Keratinocyte (primary cell): ENCODE data around the gene CIDEB. TPM values are rescaled to one million over a fixed set of nuclear protein-coding genes. Genes with fewer than 3 reads are reported as not detected.

ENCODE experiments used
- DNase-seq: peaks from one replicate; pipeline ENCODE4 v3.0.0-alpha.2; 2011; ENCODE audit warnings: low read depth, missing footprints, low spot score
- FAIRE-seq: peaks from 2 replicates; lab custom pipeline; 2011; peaks lifted over from hg19 to GRCh38; lab: Jason Lieb, UNC
- H2AFZ ChIP-seq: 2 replicates; pipeline ENCODE4 v1.6.0; 2012; ENCODE audit warnings: low read length, control low read depth, inconsistent platforms; ENCODE audit not compliant: control insufficient read depth
- H3K27ac ChIP-seq: 2 replicates; pipeline ENCODE4 v1.5.1; 2011; ENCODE audit warnings: low read length; ENCODE audit not compliant: control insufficient read depth, insufficient read depth
- H3K27me3 ChIP-seq: 3 replicates; pipeline ENCODE4 v1.6.0; 2011; ENCODE audit warnings: low read length; ENCODE audit not compliant: control insufficient read depth, insufficient read depth; ENCODE audit errors: extremely low read depth
- H3K36me3 ChIP-seq, 2 experiments: 2 replicates in 1 of 2; 3 replicates in 1 of 2; pipeline ENCODE4 v1.5.1; 2011; ENCODE audit warnings: low read length in 2 of 2, mild to moderate bottlenecking in 1 of 2; ENCODE audit not compliant: control insufficient read depth in 2 of 2, insufficient read depth in 2 of 2; ENCODE audit errors: extremely low read depth in 1 of 2
- H3K4me1 ChIP-seq: 3 replicates; pipeline ENCODE4 v1.5.1; 2011; ENCODE audit warnings: low read length; ENCODE audit not compliant: control insufficient read depth, insufficient read depth; ENCODE audit errors: extremely low read depth
- H3K4me2 ChIP-seq: 3 replicates; pipeline ENCODE4 v1.6.0; 2011; ENCODE audit warnings: low read depth, low read length; ENCODE audit not compliant: control insufficient read depth, insufficient read depth; ENCODE audit errors: extremely low read depth
- H3K4me3 ChIP-seq, 3 experiments: fragments of 200-600 bp in 1 of 3; sonication (generic) in 1 of 3; 2 replicates in 2 of 3; 3 replicates in 1 of 3; pipeline ENCODE4 v1.5.1; 2011 to 2016; ENCODE audit warnings: low read length in 3 of 3, mild to moderate bottlenecking in 3 of 3, control low read depth in 2 of 3, inconsistent platforms in 1 of 3, low read depth in 1 of 3, mixed read lengths in 1 of 3, mixed run types in 1 of 3, moderate library complexity in 1 of 3; ENCODE audit not compliant: control insufficient read depth in 2 of 3, insufficient read depth in 2 of 3; ENCODE audit errors: extremely low read depth in 1 of 3
- H3K79me2 ChIP-seq: 2 replicates; pipeline ENCODE4 v1.6.0; 2012; ENCODE audit warnings: low read length; ENCODE audit not compliant: control insufficient read depth, insufficient read depth
- H3K9ac ChIP-seq: 3 replicates; pipeline ENCODE4 v1.6.0; 2011; ENCODE audit warnings: low read length; ENCODE audit not compliant: control insufficient read depth, insufficient read depth; ENCODE audit errors: extremely low read depth
- H3K9me1 ChIP-seq: 3 replicates; pipeline ENCODE4 v1.6.0; 2011; ENCODE audit warnings: low read length; ENCODE audit not compliant: control insufficient read depth, insufficient read depth; ENCODE audit errors: extremely low read depth
- H3K9me3 ChIP-seq: 2 replicates; pipeline ENCODE4 v1.5.1; 2012; ENCODE audit warnings: low read depth, low read length; ENCODE audit not compliant: control insufficient read depth
- H4K20me1 ChIP-seq: 3 replicates; pipeline ENCODE4 v1.6.0; 2011; ENCODE audit warnings: low read length; ENCODE audit not compliant: control insufficient read depth, insufficient read depth; ENCODE audit errors: extremely low read depth
- EZH2 ChIP-seq: IDR thresholded peaks from one replicate; pipeline ENCODE4 v1.6.1; 2012; ENCODE audit warnings: inconsistent platforms, mild to moderate bottlenecking, low read length, moderate library complexity
- dilution Hi-C: fragments of 300-500 bp; cut with MboI; formaldehyde crosslinking; loops from one replicate; pipeline ENCODE4 v1.7.0; 2020; ENCODE audit warnings: low sequenced_read_pairs; ENCODE audit not compliant: extremely low pct_ligation_motif_present
- polyA plus RNA-seq, 5 experiments: library from polyadenylated mRNA; depleted of rRNA in 3 of 5; stranded (reverse) in 3 of 5; stranded (forward) in 1 of 5; unstranded in 1 of 5; fragments of >200 nt; gene quantifications; 1 replicate in 1 of 5; 2 replicates in 3 of 5; 3 replicates in 1 of 5; pipeline versions ENCODE4 v1.2.1 to v1.2.3, GENCODE V29; 2011 to 2012; ENCODE audit warnings: missing spikeins in 2 of 5, low read depth in 1 of 5, low replicate concordance in 1 of 5
- TF ChIP-seq, protein P1 (sequence below), 3 experiments: IDR thresholded peaks in 1 of 3; conservative IDR thresholded peaks in 1 of 3; optimal IDR thresholded peaks in 1 of 3; 2 replicates in 2 of 3; 3 replicates in 1 of 3; pipeline versions ENCODE3 to v1.5.1; 2011; ENCODE audit warnings: low read length in 3 of 3, mild to moderate bottlenecking in 3 of 3, moderate library complexity in 2 of 3, control low read depth in 1 of 3, inconsistent platforms in 1 of 3; ENCODE audit not compliant: insufficient read depth in 2 of 3; ENCODE audit errors: extremely low read depth in 1 of 3

CIDEB gene
- polyA plus RNA-seq, 1 donor (not counting 4 experiments of a cell fraction or from before 2014, with no cell fraction given) = 3.7 TPM

DNA sequence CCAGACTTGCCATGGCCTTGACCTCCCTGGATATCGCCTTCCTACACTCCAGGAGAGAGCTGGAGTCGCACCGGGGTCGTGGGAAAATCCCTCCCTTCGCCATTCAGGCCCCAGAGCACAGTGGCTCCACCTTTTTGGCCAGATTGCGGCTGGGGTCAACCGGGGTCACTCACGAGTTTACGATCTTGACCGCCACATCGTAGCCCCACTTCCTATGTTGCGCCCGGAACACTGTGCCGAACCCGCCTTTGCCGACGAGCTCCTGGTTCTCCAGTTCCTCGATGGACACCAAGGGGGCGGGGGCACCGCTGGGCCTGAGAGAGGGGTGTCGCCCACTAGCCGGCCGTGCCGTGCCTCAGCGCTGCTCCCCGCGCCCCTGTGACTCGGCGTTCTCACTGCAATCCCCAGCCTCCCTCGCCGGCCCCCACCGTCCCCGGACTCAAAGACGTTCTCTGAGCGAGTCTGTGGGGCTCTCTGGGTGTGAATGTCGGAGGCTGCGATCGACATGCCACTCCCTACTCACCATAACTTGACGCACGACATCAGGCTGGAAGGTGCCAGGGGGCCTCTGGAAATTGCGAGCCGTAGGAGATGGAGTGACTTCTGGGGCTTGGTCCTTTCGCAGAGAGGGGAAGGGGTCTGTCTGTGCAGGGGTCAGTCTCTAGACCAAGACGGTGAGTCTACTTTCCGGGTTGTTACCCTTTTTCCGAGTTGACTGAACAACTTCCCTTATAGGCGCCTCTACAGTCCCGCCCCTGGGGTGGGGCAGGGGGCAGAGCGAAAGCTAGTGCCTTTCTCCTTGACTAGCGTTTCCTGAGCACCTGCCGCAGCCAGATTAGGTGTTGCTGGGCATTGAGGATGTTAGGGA, 31.7 kb upstream of the CIDEB start, which contains the start of gene RIPK3:
Gene RIPK3, minus strand, starts transcription at position 708 of the 868 bp plus-strand sequence. Its CDS starts 165 bp downstream, at position 543.
- peak within 1 kb of the TSS; percentile 98 for H2AFZ ChIP-seq
- H3K9ac ChIP-seq = peak within 1 kb of the TSS; percentile 64
- dilution Hi-C loops = no loop called here
- peaks cover 0 to 2% of the 10 kb centered on the region in 2 experiments for H3K36me3 ChIP-seq
- no peaks in the 10 kb centered on the region for H3K9me1 ChIP-seq
- no peak within 1 kb of the TSS for H3K27ac ChIP-seq
- no peaks in the 10 kb centered on the region for H4K20me1 ChIP-seq
- peaks cover 10% of the 10 kb centered on the region for H3K4me1 ChIP-seq
- FAIRE-seq (peak; percentile 85), DNase-seq (no peak)
- peaks cover 12% of the 10 kb centered on the region for H3K27me3 ChIP-seq
- H3K4me3 ChIP-seq = peak within 1 kb of the TSS; percentile 53 to 86 (median 78)
- peak within 1 kb of the TSS; percentile 97 for H3K4me2 ChIP-seq
- TF ChIP-seq, protein P1, sequence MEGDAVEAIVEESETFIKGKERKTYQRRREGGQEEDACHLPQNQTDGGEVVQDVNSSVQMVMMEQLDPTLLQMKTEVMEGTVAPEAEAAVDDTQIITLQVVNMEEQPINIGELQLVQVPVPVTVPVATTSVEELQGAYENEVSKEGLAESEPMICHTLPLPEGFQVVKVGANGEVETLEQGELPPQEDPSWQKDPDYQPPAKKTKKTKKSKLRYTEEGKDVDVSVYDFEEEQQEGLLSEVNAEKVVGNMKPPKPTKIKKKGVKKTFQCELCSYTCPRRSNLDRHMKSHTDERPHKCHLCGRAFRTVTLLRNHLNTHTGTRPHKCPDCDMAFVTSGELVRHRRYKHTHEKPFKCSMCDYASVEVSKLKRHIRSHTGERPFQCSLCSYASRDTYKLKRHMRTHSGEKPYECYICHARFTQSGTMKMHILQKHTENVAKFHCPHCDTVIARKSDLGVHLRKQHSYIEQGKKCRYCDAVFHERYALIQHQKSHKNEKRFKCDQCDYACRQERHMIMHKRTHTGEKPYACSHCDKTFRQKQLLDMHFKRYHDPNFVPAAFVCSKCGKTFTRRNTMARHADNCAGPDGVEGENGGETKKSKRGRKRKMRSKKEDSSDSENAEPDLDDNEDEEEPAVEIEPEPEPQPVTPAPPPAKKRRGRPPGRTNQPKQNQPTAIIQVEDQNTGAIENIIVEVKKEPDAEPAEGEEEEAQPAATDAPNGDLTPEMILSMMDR (optimal IDR thresholded peaks at IDR 0.05 in 1 of 3, IDR thresholded peaks at IDR 0.05 in 1 of 3, conservative IDR thresholded peaks at IDR 0.05 in 1 of 3; ENCODE audit: extremely low read depth in 1 of 3, insufficient read depth in 2 of 3, low read length in 3 of 3) = no peak
- no peak for TF ChIP-seq EZH2
- no peaks in the 10 kb centered on the region for H3K9me3 ChIP-seq
- no peaks in the 10 kb centered on the region for H3K79me2 ChIP-seq

DNA sequence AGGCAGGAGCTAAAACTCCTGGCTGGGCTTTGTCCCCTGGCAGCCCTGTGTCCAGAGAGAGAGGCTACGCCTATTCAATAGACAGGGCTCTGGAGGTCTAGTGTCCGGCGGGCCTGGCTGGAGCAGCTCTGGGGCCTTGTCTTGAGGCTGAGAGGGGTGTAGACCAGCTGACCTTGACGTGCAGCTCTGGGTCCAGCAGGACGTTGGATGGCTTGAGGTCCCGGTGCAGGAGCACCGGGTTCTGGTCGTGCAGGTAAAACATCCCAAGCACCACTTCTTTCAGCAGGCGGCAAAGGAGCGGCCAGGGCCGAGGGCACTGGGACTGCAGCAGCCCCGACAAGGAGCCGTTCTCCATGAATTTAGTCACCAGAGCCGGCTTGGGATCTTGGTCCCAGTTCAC, 31.1 kb upstream of the CIDEB start:
- no peak overlapping the region for H2AFZ ChIP-seq
- H3K4me3 ChIP-seq = peak overlapping the region in 2 of 3 experiments; percentile 53 to 86
- H3K9me3 ChIP-seq = no peaks in the 10 kb centered on the region
- H3K9me1 ChIP-seq = no peaks in the 10 kb centered on the region
- H4K20me1 ChIP-seq = no peaks in the 10 kb centered on the region
- H3K36me3 ChIP-seq = peaks cover 0 to 2% of the 10 kb centered on the region in 2 experiments
- H3K79me2 ChIP-seq = no peaks in the 10 kb centered on the region
- no peak overlapping the region for H3K27ac ChIP-seq
- TF ChIP-seq, protein P1 (optimal IDR thresholded peaks at IDR 0.05 in 1 of 3, IDR thresholded peaks at IDR 0.05 in 1 of 3, conservative IDR thresholded peaks at IDR 0.05 in 1 of 3; ENCODE audit: extremely low read depth in 1 of 3, insufficient read depth in 2 of 3, low read length in 3 of 3) = no peak
- TF ChIP-seq EZH2 = no peak
- dilution Hi-C loops = no loop called here
- no peak overlapping the region for H3K9ac ChIP-seq
- no peak for DNase-seq
- no peak for FAIRE-seq
- H3K4me1 ChIP-seq = peaks cover 15% of the 10 kb centered on the region
- peak overlapping the region; percentile 97 for H3K4me2 ChIP-seq
- H3K27me3 ChIP-seq = peaks cover 16% of the 10 kb centered on the region
